Measurements from ENCODE around the gene LMBRD2. TPM values are rescaled to one million over a fixed set of nuclear protein-coding genes. Genes with fewer than 3 reads are reported as not detected.

LMBRD2 gene
- total and polyA plus RNA-seq, 2 donors (not counting 1 experiment from before 2014, with no cell fraction given), result 2.1 to 10.0 TPM

- Mint-ChIP-seq H3K27ac (no peak overlapping the region), H3K27me3 (no peaks in the 10 kb centered on the region), H3K4me3 (no peak overlapping the region), H3K4me1 (no peaks in the 10 kb centered on the region), H3K9me3 (ENCODE audit: insufficient read depth) (no peaks in the 10 kb centered on the region)
- peaks cover 0 to 18% (median 13%) of the 10 kb centered on the region in 3 donors for H3K9me3 ChIP-seq (ENCODE audit: control extremely low read depth in 1 of 3, control insufficient read depth in 2 of 3, insufficient read depth in 1 of 3, low read length in 2 of 3)
- no peak overlapping the region for H3K27ac ChIP-seq (ENCODE audit: low read length in 2 of 2)
- ChIA-PET POLR2A (no interaction called here), CTCF (no interaction called here)
- intact Hi-C loops (cut with micrococcal nuclease), result no loop called here
- H3K4me1 ChIP-seq (ENCODE audit: control insufficient read depth in 2 of 2, insufficient read depth in 2 of 2, low read length in 2 of 2), result no peaks in the 10 kb centered on the region
- H3K9ac ChIP-seq (ENCODE audit: low read length), result no peak overlapping the region
- TF ChIP-seq EZH2 (IDR thresholded peaks at IDR 0.05; ENCODE audit: borderline replicate concordance, insufficient read depth, low read depth, low read length, poor library complexity, severe bottlenecking) (no peak), CTCF (IDR thresholded peaks at IDR 0.05) (no peak)
- H3K27me3 ChIP-seq (replicated peaks in 1 of 4; ENCODE audit: control extremely low read depth in 1 of 4, control insufficient read depth in 3 of 4, insufficient read depth in 4 of 4, low read length in 3 of 4), result no peaks in the 10 kb centered on the region
- WGBS (ENCODE audit: insufficient coverage), result 91% methylated on average over 7 of the region's 7 CpGs
- no peak overlapping the region for H2AFZ ChIP-seq (ENCODE audit: insufficient read depth, low read depth, low read length, poor library complexity, severe bottlenecking)
- DNase-seq (no peak), ATAC-seq (ENCODE audit: low read depth) (no peak)
- H3K4me2 ChIP-seq (replicated peaks; ENCODE audit: low read depth, low read length, poor library complexity, severe bottlenecking), result no peak overlapping the region
- no peak overlapping the region for H3K4me3 ChIP-seq (ENCODE audit: control extremely low read depth in 1 of 5, extremely low read depth in 1 of 5, insufficient read depth in 1 of 5, low read depth in 2 of 5, low read length in 4 of 5)
- H3K36me3 ChIP-seq (replicated peaks in 1 of 2; ENCODE audit: control extremely low read depth in 1 of 2, control insufficient read depth in 1 of 2, extremely low read depth in 1 of 2, insufficient read depth in 2 of 2, low read length in 1 of 2), result peaks cover 0 to 29% of the 10 kb centered on the region in 2 experiments
- H4K20me1 ChIP-seq (ENCODE audit: control insufficient read depth, insufficient read depth, low read length, poor library complexity, severe bottlenecking), result no peaks in the 10 kb centered on the region
- no peaks in the 10 kb centered on the region for H3K79me2 ChIP-seq (ENCODE audit: control insufficient read depth, insufficient read depth, low read length)
Measured at GRCh38 chr5:36138900-36139683, 12.6 kb downstream of the LMBRD2 start.

- ChIA-PET CTCF (no interaction called here), POLR2A (no interaction called here)
- H3K4me3 Mint-ChIP-seq, result no peak overlapping the region
- H3K27ac Mint-ChIP-seq, result no peak overlapping the region
- H3K9ac ChIP-seq (ENCODE audit: low read length), result no peak overlapping the region
- no peaks in the 10 kb centered on the region for H3K4me1 Mint-ChIP-seq
- no peak overlapping the region for H3K27ac ChIP-seq (ENCODE audit: low read length in 2 of 2)
- peaks cover 0 to 18% (median 13%) of the 10 kb centered on the region in 3 donors for H3K9me3 ChIP-seq (ENCODE audit: control extremely low read depth in 1 of 3, control insufficient read depth in 2 of 3, insufficient read depth in 1 of 3, low read length in 2 of 3)
- no peak overlapping the region for H3K4me2 ChIP-seq (replicated peaks; ENCODE audit: low read depth, low read length, poor library complexity, severe bottlenecking)
- H4K20me1 ChIP-seq (ENCODE audit: control insufficient read depth, insufficient read depth, low read length, poor library complexity, severe bottlenecking), result no peaks in the 10 kb centered on the region
- H2AFZ ChIP-seq (ENCODE audit: insufficient read depth, low read depth, low read length, poor library complexity, severe bottlenecking), result no peak overlapping the region
- H3K36me3 ChIP-seq (replicated peaks in 1 of 2; ENCODE audit: control extremely low read depth in 1 of 2, control insufficient read depth in 1 of 2, extremely low read depth in 1 of 2, insufficient read depth in 2 of 2, low read length in 1 of 2), result peaks cover 0 to 23% of the 10 kb centered on the region in 2 experiments
- no peaks in the 10 kb centered on the region for H3K4me1 ChIP-seq (ENCODE audit: control insufficient read depth in 2 of 2, insufficient read depth in 2 of 2, low read length in 2 of 2)
- H3K27me3 ChIP-seq (replicated peaks in 1 of 4; ENCODE audit: control extremely low read depth in 1 of 4, control insufficient read depth in 3 of 4, insufficient read depth in 4 of 4, low read length in 3 of 4), result no peaks in the 10 kb centered on the region
- DNase-seq (no peak), ATAC-seq (ENCODE audit: low read depth) (no peak)
- TF ChIP-seq EZH2 (IDR thresholded peaks at IDR 0.05; ENCODE audit: borderline replicate concordance, insufficient read depth, low read depth, low read length, poor library complexity, severe bottlenecking) (no peak), CTCF (IDR thresholded peaks at IDR 0.05) (no peak)
- H3K4me3 ChIP-seq (ENCODE audit: control extremely low read depth in 1 of 5, extremely low read depth in 1 of 5, insufficient read depth in 1 of 5, low read depth in 2 of 5, low read length in 4 of 5), result no peak overlapping the region
- H3K9me3 Mint-ChIP-seq (ENCODE audit: insufficient read depth), result no peaks in the 10 kb centered on the region
- intact Hi-C loops (cut with micrococcal nuclease), result no loop called here
- H3K27me3 Mint-ChIP-seq, result no peaks in the 10 kb centered on the region
- no peaks in the 10 kb centered on the region for H3K79me2 ChIP-seq (ENCODE audit: control insufficient read depth, insufficient read depth, low read length)
Measured at GRCh38 chr5:36136581-36136980, 15.1 kb downstream of the LMBRD2 start.

Measured in B cell (primary cell).